ENCODE results near the gene IZUMO2. TPM values are rescaled to one million over a fixed set of nuclear protein-coding genes. Genes with fewer than 3 reads are reported as not detected.

Gene IZUMO2
- total and polyA plus RNA-seq, 9 of the 15 experiments (the other 6 are each of a cell fraction or from before 2014, with no cell fraction given): not detected

DNA sequence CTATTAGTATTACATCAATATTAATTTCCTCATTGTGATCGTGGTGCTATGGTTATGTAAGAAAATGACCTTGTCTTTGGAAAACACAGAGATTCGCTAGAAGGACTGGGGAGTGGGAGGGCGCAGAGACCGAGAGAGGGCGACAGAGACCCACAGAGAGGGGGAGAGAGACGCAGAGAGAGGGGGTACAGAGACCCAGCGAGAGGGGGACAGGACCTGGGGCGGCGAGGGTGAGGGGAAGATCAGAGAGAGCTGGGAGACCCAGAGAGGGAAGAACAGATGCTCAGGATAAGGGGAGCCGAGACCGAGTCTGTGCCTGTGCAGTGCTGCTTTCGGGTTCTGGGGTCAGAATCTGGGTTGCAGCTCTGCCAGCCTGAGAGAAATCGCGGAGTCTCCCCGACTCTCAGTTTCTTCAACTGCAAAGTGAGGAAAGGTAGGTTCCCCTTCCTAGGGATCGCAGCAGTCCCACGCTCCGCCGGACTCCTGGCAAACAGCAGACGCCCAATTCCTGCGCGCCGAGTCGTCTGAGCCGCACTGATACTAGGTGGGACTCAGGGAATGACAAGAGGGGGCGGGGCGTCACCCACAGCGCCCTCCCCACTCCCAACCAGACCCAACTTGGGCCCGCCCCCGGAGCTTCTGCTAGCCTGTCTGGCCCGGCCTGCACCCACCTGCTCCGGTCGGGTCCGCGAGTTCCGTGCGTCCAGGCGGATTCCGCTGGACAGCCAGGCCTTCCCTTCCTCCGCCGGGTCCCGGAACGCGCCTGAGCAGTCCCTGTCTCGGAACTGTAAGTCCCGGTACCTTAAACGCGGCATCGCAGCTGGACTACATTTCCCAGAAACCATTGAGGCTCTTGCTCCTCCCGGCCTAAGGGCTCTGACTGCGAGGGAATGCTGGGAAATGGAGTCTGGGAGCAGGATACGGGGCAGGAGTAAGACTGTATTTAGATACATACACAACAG, 15.3 kb downstream of the IZUMO2 start (continued):
- TF ChIP-seq ZKSCAN8 (CRISPR knock-in tag; IDR thresholded peaks at IDR 0.05) (peak; percentile 91), NONO (IDR thresholded peaks at IDR 0.05; ENCODE audit: low read depth in 2 of 2, low read length in 1 of 2) (no peak), MTF1 (CRISPR knock-in tag; IDR thresholded peaks at IDR 0.05; ENCODE audit: borderline replicate concordance) (no peak), ZNF24 (IDR thresholded peaks at IDR 0.05) (no peak), PHF20 (IDR thresholded peaks at IDR 0.05; ENCODE audit: partially characterized antibody) (no peak), ZNF77 (CRISPR knock-in tag; IDR thresholded peaks at IDR 0.05) (no peak), NFRKB (IDR thresholded peaks at IDR 0.05; ENCODE audit: low read depth) (no peak), FOXP1 (CRISPR knock-in tag; IDR thresholded peaks at IDR 0.05) (no peak), FOXJ2 (tag; IDR thresholded peaks at IDR 0.05) (peak; percentile 82), HCFC1 (IDR thresholded peaks at IDR 0.05; ENCODE audit: low read depth, low read length) (peak; percentile 99), SP1 (CRISPR knock-in tag; IDR thresholded peaks at IDR 0.05) (peak; percentile 76), HDAC2 (IDR thresholded peaks at IDR 0.05) (peak; percentile 59; the same call in 1 of the 2 replicates), CCNT2 (IDR thresholded peaks at IDR 0.05; ENCODE audit: borderline replicate concordance, extremely low read depth, insufficient read length, low read depth, low read length) (no peak)
- TF ChIP-seq, protein P1, sequence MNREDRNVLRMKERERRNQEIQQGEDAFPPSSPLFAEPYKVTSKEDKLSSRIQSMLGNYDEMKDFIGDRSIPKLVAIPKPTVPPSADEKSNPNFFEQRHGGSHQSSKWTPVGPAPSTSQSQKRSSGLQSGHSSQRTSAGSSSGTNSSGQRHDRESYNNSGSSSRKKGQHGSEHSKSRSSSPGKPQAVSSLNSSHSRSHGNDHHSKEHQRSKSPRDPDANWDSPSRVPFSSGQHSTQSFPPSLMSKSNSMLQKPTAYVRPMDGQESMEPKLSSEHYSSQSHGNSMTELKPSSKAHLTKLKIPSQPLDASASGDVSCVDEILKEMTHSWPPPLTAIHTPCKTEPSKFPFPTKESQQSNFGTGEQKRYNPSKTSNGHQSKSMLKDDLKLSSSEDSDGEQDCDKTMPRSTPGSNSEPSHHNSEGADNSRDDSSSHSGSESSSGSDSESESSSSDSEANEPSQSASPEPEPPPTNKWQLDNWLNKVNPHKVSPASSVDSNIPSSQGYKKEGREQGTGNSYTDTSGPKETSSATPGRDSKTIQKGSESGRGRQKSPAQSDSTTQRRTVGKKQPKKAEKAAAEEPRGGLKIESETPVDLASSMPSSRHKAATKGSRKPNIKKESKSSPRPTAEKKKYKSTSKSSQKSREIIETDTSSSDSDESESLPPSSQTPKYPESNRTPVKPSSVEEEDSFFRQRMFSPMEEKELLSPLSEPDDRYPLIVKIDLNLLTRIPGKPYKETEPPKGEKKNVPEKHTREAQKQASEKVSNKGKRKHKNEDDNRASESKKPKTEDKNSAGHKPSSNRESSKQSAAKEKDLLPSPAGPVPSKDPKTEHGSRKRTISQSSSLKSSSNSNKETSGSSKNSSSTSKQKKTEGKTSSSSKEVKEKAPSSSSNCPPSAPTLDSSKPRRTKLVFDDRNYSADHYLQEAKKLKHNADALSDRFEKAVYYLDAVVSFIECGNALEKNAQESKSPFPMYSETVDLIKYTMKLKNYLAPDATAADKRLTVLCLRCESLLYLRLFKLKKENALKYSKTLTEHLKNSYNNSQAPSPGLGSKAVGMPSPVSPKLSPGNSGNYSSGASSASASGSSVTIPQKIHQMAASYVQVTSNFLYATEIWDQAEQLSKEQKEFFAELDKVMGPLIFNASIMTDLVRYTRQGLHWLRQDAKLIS (CRISPR knock-in tag; IDR thresholded peaks at IDR 0.05): peak; percentile 52; the same call in 1 of the 2 replicates
- TF ChIP-seq, protein P2, sequence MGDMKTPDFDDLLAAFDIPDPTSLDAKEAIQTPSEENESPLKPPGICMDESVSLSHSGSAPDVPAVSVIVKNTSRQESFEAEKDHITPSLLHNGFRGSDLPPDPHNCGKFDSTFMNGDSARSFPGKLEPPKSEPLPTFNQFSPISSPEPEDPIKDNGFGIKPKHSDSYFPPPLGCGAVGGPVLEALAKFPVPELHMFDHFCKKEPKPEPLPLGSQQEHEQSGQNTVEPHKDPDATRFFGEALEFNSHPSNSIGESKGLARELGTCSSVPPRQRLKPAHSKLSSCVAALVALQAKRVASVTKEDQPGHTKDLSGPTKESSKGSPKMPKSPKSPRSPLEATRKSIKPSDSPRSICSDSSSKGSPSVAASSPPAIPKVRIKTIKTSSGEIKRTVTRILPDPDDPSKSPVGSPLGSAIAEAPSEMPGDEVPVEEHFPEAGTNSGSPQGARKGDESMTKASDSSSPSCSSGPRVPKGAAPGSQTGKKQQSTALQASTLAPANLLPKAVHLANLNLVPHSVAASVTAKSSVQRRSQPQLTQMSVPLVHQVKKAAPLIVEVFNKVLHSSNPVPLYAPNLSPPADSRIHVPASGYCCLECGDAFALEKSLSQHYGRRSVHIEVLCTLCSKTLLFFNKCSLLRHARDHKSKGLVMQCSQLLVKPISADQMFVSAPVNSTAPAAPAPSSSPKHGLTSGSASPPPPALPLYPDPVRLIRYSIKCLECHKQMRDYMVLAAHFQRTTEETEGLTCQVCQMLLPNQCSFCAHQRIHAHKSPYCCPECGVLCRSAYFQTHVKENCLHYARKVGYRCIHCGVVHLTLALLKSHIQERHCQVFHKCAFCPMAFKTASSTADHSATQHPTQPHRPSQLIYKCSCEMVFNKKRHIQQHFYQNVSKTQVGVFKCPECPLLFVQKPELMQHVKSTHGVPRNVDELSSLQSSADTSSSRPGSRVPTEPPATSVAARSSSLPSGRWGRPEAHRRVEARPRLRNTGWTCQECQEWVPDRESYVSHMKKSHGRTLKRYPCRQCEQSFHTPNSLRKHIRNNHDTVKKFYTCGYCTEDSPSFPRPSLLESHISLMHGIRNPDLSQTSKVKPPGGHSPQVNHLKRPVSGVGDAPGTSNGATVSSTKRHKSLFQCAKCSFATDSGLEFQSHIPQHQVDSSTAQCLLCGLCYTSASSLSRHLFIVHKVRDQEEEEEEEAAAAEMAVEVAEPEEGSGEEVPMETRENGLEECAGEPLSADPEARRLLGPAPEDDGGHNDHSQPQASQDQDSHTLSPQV (IDR thresholded peaks at IDR 0.05): peak; percentile 84
